NCI-H146 (cell line): ENCODE measurements around the gene SHC4.
"Not testable (repeated sequence)": the region's sequence is repeated elsewhere in the genome, so short reads cannot be mapped to it uniquely, and the experiment has no call there.

Experiments used
- DNase-seq: peaks from one replicate; lab custom pipeline; 2025; lab: John Stamatoyannopoulos, UW

The SHC4 gene

GRCh38 chr15:48880070-48880634, 83.6 kb downstream of the SHC4 start:
- DNase-seq, result no peak

- peak; percentile 90 for DNase-seq
Observed at GRCh38 chr15:48877630-48878595, 85.8 kb downstream of the SHC4 start, which contains the start of gene EID1. Gene EID1 (plus strand): TSS chr15:48878134. CDS start chr15:48878177, 43 bp downstream.

- DNase-seq, result no peak
Observed at GRCh38 chr15:48876057-48876456, 87.7 kb downstream of the SHC4 start.

GRCh38 chr15:48875241-48875960, 88.3 kb downstream of the SHC4 start:
- no peak for DNase-seq

- no peak for DNase-seq
Observed at GRCh38 chr15:48872632-48873031, 91.1 kb downstream of the SHC4 start.

GRCh38 chr15:48871542-48871941, 92.2 kb downstream of the SHC4 start:
- no peak for DNase-seq

- no peak for DNase-seq
Observed at GRCh38 chr15:48869966-48870365, 93.8 kb downstream of the SHC4 start.

- peak; percentile 49 for DNase-seq
Observed at GRCh38 chr15:48868536-48868935, 95.2 kb downstream of the SHC4 start.

GRCh38 chr15:48868023-48868422, 95.7 kb downstream of the SHC4 start:
- no peak for DNase-seq

GRCh38 chr15:48866141-48866563, 97.6 kb downstream of the SHC4 start:
- DNase-seq, result no peak

GRCh38 chr15:48865370-48866079, 98.2 kb downstream of the SHC4 start:
- no peak for DNase-seq

- DNase-seq, result no peak
Observed at GRCh38 chr15:48862705-48863104, 101.0 kb downstream of the SHC4 start.

- peak; percentile 57 for DNase-seq
Observed at GRCh38 chr15:48861813-48862431, 101.8 kb downstream of the SHC4 start.

GRCh38 chr15:48859426-48859825, 104.3 kb downstream of the SHC4 start:
- no peak for DNase-seq

GRCh38 chr15:48858401-48858800, 105.3 kb downstream of the SHC4 start:
- no peak for DNase-seq

GRCh38 chr15:48856942-48857341, 106.8 kb downstream of the SHC4 start:
- DNase-seq, result no peak

GRCh38 chr15:48855501-48856440, 107.9 kb downstream of the SHC4 start:
- peak; percentile 19 for DNase-seq

GRCh38 chr15:48854434-48854833, 109.3 kb downstream of the SHC4 start:
- DNase-seq, result not testable (repeated sequence)

GRCh38 chr15:48851956-48852355, 111.8 kb downstream of the SHC4 start:
- DNase-seq, result no peak

GRCh38 chr15:48850648-48851047, 113.1 kb downstream of the SHC4 start:
- DNase-seq, result no peak
